BLaER1 treated with 17β-estradiol and CSF1 and Interleukin-3, amounts not matched to agents 10 nM and 100 nM (cell line): ENCODE measurements around the gene GRM4.
A peak's percentile ranks its signal among the peaks of the same experiment; 100 is the strongest.

Experiments
- H3K27ac ChIP-seq, 11 experiments: shearing (Covaris generic); formaldehyde crosslinking; 2 replicates each; pipeline ENCODE4 v1.8.1; 2022
- H3K27me3 ChIP-seq, 11 experiments: shearing (Covaris generic); formaldehyde crosslinking; 2 replicates each; pipeline ENCODE4 v1.8.1; 2022
- H3K36me3 ChIP-seq, 11 experiments: shearing (Covaris generic); formaldehyde crosslinking; 2 replicates each; pipeline ENCODE4 v1.8.1; 2022
- H3K4me1 ChIP-seq, 10 experiments: shearing (Covaris generic); formaldehyde crosslinking; 2 replicates each; pipeline ENCODE4 v1.8.1; 2022
- H3K4me2 ChIP-seq, 11 experiments: shearing (Covaris generic); formaldehyde crosslinking; 2 replicates each; pipeline ENCODE4 v1.8.1; 2022
- H3K4me3 ChIP-seq, 10 experiments: shearing (Covaris generic); formaldehyde crosslinking; 2 replicates each; pipeline ENCODE4 v1.8.1; 2022
- H3K9ac ChIP-seq, 11 experiments: shearing (Covaris generic); formaldehyde crosslinking; 2 replicates each; pipeline ENCODE4 v1.8.1; 2022
- H3K9me3 ChIP-seq, 11 experiments: shearing (Covaris generic); formaldehyde crosslinking; replicated peaks in 1 of 11; 2 replicates each; pipeline ENCODE4 v1.8.1; 2022
- H4K20me1 ChIP-seq, 11 experiments: shearing (Covaris generic); formaldehyde crosslinking; 2 replicates each; pipeline ENCODE4 v1.8.1; 2022
- Cebpa-rat ChIP-seq, 11 experiments: shearing (Covaris generic); IDR thresholded peaks; 2 replicates each; pipeline ENCODE4 v1.8.1; 2022

GRM4 gene

DNA sequence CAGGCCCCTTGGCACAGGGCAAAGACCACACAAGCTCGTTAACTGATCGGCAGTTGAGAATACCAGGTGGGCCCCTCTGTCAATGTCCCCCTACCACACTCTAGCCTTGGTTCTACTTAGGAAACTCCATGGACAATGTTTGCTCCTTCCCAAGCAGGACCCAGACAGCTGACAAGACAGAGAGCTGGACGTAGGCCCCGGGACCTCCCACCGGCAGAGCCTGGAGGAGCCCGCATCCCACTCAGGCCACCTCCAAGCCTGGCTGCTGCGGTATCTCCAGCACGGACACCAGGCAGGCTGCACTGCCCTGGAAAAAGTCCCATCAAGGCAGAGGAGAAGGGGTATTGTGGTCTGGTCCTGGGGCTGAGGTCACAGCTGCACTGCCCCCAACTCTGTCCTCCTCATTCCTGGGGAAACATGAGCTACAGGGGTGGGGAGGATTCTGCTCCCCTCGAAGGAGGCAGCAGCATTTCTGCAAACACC lies 6.2 kb upstream of the GRM4 start:
- Histone ChIP-seq H3K4me2 (no peak overlapping the region), H3K4me1 (peaks cover 0 to 44% (median 24%) of the 10 kb centered on the region in 10 experiments; a peak in 16 of 20 replicates), H3K4me3 (no peak overlapping the region), H3K9ac (no peak overlapping the region), H3K27me3 (peaks cover 10 to 42% (median 33%) of the 10 kb centered on the region in 11 experiments; a peak in 21 of 22 replicates), H3K27ac (no peak overlapping the region), H3K9me3 (no peaks in the 10 kb centered on the region), H3K36me3 (no peaks in the 10 kb centered on the region), H4K20me1 (peaks cover 0 to 28% (median 0%) of the 10 kb centered on the region in 11 experiments; a peak in 5 of 22 replicates)
- no peak for TF ChIP-seq Cebpa-rat (IDR thresholded peaks at IDR 0.05)

DNA sequence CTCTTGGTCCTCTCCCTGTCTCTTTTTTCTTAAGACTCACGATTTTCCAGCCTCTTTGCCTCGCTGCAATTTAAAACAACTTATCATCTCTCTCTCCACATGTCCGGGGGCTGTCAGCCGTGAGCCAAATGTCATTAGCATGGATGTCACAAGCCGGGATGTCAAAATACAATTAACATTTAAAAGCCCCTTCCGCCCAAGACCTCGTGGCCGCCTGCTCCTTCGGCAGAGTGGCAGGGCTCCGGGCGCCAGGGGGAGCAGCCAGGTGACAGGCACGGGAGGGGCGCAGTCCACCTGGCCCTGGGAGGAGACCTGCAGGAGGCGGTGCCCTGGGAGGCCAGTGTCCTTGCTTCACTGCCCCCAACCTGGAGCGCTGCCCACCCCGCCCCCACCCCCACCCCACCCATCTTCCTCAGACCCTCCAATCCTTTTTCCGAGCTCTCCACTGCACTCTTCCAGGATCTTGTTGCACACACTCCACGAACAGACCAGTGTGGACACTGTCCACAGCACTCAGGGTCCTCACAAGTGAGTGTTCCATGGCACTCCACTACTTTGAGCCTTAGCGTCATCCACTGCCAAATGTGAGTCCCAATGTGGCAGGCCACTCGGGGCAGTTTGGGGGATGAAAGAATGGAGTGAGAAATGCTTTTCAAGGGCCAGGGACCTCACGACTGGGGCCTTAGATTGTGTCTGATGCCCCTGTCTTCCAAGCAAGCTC lies 5.6 kb upstream of the GRM4 start:
- H3K36me3 ChIP-seq: no peaks in the 10 kb centered on the region
- peaks cover 0 to 34% (median 0%) of the 10 kb centered on the region in 11 experiments; a peak in 8 of 22 replicates for H4K20me1 ChIP-seq
- peaks cover 10 to 48% (median 36%) of the 10 kb centered on the region in 11 experiments; a peak in 21 of 22 replicates for H3K27me3 ChIP-seq
- H3K4me2 ChIP-seq: no peak overlapping the region
- no peak for TF ChIP-seq Cebpa-rat (IDR thresholded peaks at IDR 0.05)
- no peak overlapping the region for H3K27ac ChIP-seq
- peaks cover 0 to 50% (median 30%) of the 10 kb centered on the region in 10 experiments; a peak in 16 of 20 replicates for H3K4me1 ChIP-seq
- H3K9me3 ChIP-seq: no peaks in the 10 kb centered on the region
- H3K9ac ChIP-seq: no peak overlapping the region
- H3K4me3 ChIP-seq: no peak overlapping the region

GRCh38 chr6:34150766-34151165 lies 4.9 kb upstream of the GRM4 start:
- no peak overlapping the region for H3K4me3 ChIP-seq
- H3K36me3 ChIP-seq: no peaks in the 10 kb centered on the region
- H3K9me3 ChIP-seq: no peaks in the 10 kb centered on the region
- H3K9ac ChIP-seq: no peak overlapping the region
- no peak overlapping the region for H3K4me2 ChIP-seq
- TF ChIP-seq Cebpa-rat (IDR thresholded peaks at IDR 0.05): no peak
- no peak overlapping the region for H3K27ac ChIP-seq
- H3K4me1 ChIP-seq: peaks cover 0 to 57% (median 37%) of the 10 kb centered on the region in 10 experiments; a peak in 16 of 20 replicates
- H4K20me1 ChIP-seq: peaks cover 0 to 41% (median 3%) of the 10 kb centered on the region in 11 experiments; a peak in 10 of 22 replicates
- H3K27me3 ChIP-seq: peaks cover 17 to 55% (median 43%) of the 10 kb centered on the region in 11 experiments

DNA sequence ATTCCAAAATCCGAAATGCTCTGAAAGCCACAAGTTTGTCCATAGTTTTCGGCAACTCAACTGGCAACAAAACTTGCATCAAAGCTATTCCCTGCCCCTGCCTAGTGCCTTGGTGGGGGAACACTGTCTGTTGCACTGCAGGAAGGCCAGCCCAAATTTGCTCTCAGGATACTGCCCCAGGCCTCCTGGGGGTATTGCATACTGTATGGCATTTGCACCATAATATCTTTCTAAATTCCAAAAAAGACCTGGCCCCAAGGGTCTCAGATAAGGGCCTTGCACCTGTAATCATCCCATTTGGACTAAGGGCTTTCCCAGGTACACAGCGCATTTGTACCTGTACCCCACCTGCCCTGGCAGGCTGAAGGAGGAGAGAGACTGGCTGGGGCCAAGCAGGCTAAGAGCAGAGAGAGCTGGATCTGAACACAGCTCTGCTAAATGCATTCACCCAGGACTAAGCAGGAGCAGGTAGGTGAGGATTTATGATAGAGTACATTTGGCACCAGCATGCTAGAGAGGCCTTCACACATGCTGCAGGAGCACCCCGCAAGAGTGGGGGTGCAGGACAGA lies 4.0 kb upstream of the GRM4 start:
- Histone ChIP-seq H3K4me3 (no peak overlapping the region), H3K9ac (no peak overlapping the region), H3K4me1 (peaks cover 8 to 65% (median 46%) of the 10 kb centered on the region in 10 experiments), H3K9me3 (no peaks in the 10 kb centered on the region), H3K4me2 (peak overlapping the region in 5 of 11 experiments; percentile 73 to 96 (median 95); a peak in 4 of 22 replicates), H4K20me1 (peaks cover 0 to 50% (median 11%) of the 10 kb centered on the region in 11 experiments; a peak in 19 of 22 replicates), H3K36me3 (no peaks in the 10 kb centered on the region), H3K27me3 (peaks cover 26 to 62% (median 51%) of the 10 kb centered on the region in 11 experiments), H3K27ac (no peak overlapping the region)
- TF ChIP-seq Cebpa-rat (IDR thresholded peaks at IDR 0.05): no peak

DNA sequence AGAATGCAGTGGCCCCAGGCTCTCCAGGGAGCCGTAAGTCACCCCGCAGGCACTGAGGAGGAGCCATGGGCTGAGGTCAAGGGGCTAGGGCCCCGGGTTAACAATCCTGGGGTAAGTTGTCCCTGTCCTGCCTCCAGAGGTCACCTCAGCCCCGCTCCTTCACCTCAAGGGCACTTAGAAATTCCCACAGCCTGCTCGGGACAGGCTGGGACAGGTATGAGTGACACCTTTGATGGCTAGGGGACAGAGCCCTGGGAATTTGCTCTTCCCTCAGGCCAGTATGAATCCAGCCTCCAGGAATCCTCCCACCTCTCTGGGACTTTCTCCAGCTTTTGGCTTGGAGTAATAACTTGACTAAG lies 3.5 kb upstream of the GRM4 start:
- Histone ChIP-seq H3K9me3 (no peaks in the 10 kb centered on the region), H3K4me2 (peak overlapping the region in 5 of 11 experiments; percentile 73 to 96 (median 95); a peak in 8 of 22 replicates), H3K4me3 (no peak overlapping the region), H4K20me1 (peaks cover 0 to 55% (median 16%) of the 10 kb centered on the region in 11 experiments; a peak in 20 of 22 replicates), H3K4me1 (peaks cover 13 to 68% (median 49%) of the 10 kb centered on the region in 10 experiments), H3K27me3 (peaks cover 28 to 64% (median 55%) of the 10 kb centered on the region in 11 experiments), H3K9ac (no peak overlapping the region), H3K27ac (no peak overlapping the region), H3K36me3 (no peaks in the 10 kb centered on the region)
- TF ChIP-seq Cebpa-rat (IDR thresholded peaks at IDR 0.05): no peak

DNA sequence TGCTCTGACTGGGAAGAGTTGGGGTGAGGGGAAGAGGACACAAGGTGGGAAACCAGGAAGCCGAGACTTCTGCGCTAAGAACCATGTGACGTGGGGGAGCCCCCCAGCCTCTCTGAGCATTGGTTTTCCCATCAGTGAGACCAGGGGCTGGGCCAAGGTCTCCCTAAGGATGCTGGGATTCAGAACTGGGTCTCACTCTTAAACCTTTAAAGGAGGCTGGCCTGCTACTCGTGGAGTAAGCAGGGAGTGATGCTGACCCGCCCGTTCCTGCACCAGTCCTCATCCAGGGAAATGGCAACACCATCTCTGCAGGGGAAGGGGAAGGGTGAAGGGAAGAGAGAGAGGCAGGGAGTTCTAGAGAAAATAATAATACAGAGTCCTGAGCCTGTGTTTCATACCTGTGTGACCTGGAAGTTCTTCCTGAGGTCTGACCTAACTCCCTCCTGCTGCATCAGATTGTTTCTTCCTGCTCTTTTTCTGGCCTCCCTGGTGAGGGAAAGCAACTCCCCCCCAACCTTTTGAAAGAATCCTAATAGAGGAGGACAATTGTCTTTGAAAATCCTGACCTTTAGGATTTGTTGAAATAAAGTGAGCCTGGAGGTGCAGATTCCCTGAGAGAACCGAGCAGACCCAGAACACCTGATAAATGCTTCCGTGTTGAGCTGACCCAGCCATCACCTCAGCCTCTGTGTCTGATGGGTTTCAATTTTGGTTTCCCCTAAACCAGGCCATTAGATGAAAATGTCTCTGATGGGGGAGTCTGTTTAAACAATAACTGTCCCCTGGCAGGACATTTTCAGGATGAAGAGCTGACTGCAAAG lies 3.0 kb upstream of the GRM4 start:
- Histone ChIP-seq H3K36me3 (no peaks in the 10 kb centered on the region), H3K9ac (peak overlapping the region in 2 of 11 experiments; percentile 14 to 21; a peak in 2 of 22 replicates), H3K4me3 (no peak overlapping the region), H3K27me3 (peaks cover 28 to 64% (median 55%) of the 10 kb centered on the region in 11 experiments), H3K4me1 (peaks cover 19 to 70% (median 51%) of the 10 kb centered on the region in 10 experiments), H3K9me3 (no peaks in the 10 kb centered on the region), H3K4me2 (peak overlapping the region in 8 of 11 experiments; percentile 39 to 96 (median 84); a peak in 16 of 22 replicates), H4K20me1 (peaks cover 0 to 60% (median 20%) of the 10 kb centered on the region in 11 experiments; a peak in 20 of 22 replicates), H3K27ac (no peak overlapping the region)
- no peak for TF ChIP-seq Cebpa-rat (IDR thresholded peaks at IDR 0.05)

- Histone ChIP-seq H3K9me3 (no peaks in the 10 kb centered on the region), H3K4me1 (peaks cover 26 to 71% (median 59%) of the 10 kb centered on the region in 10 experiments), H3K27me3 (peaks cover 35 to 64% (median 55%) of the 10 kb centered on the region in 11 experiments), H3K4me3 (no peak overlapping the region), H4K20me1 (peaks cover 0 to 68% (median 25%) of the 10 kb centered on the region in 11 experiments; a peak in 20 of 22 replicates), H3K4me2 (peak overlapping the region in 8 of 11 experiments; percentile 80 to 97 (median 95); a peak in 16 of 22 replicates), H3K27ac (no peak overlapping the region), H3K36me3 (no peaks in the 10 kb centered on the region), H3K9ac (peak overlapping the region in 2 of 11 experiments; percentile 14 to 21; a peak in 3 of 22 replicates)
- TF ChIP-seq Cebpa-rat (IDR thresholded peaks at IDR 0.05): no peak
Measured at GRCh38 chr6:34147906-34148630, 2.2 kb upstream of the GRM4 start.
